NCI-H226 (cell line): ENCODE results near the gene TMEM63C.

Experiments
- DNase-seq: peaks from one replicate; pipeline ENCODE4 v3.0.0-alpha.2; 2015

Gene TMEM63C

GRCh38 chr14:77224212-77224611 lies 42.6 kb downstream of the TMEM63C start:
- no peak for DNase-seq

- no peak for DNase-seq
Measured at GRCh38 chr14:77225254-77225653, 43.7 kb downstream of the TMEM63C start.

GRCh38 chr14:77225892-77226557 lies 44.4 kb downstream of the TMEM63C start:
- no peak for DNase-seq

- DNase-seq: no peak
Measured at GRCh38 chr14:77228056-77228455, 46.5 kb downstream of the TMEM63C start.

- DNase-seq: no peak
Measured at GRCh38 chr14:77230914-77231313, 49.3 kb downstream of the TMEM63C start.

- DNase-seq: no peak
Measured at GRCh38 chr14:77231721-77232120, 50.1 kb downstream of the TMEM63C start.

GRCh38 chr14:77236814-77237213 lies 55.2 kb downstream of the TMEM63C start:
- DNase-seq: no peak

- no peak for DNase-seq
Measured at GRCh38 chr14:77238356-77238755, 56.8 kb downstream of the TMEM63C start.

GRCh38 chr14:77238996-77239395 lies 57.4 kb downstream of the TMEM63C start:
- no peak for DNase-seq

- no peak for DNase-seq
Measured at GRCh38 chr14:77239412-77239811, 57.8 kb downstream of the TMEM63C start.

GRCh38 chr14:77240336-77240915 lies 58.8 kb downstream of the TMEM63C start:
- no peak for DNase-seq

GRCh38 chr14:77241955-77242354 lies 60.4 kb downstream of the TMEM63C start:
- no peak for DNase-seq

- no peak for DNase-seq
Measured at GRCh38 chr14:77242752-77243151, 61.2 kb downstream of the TMEM63C start.

GRCh38 chr14:77243853-77244252 lies 62.3 kb downstream of the TMEM63C start:
- DNase-seq: no peak

GRCh38 chr14:77245820-77246219 lies 64.2 kb downstream of the TMEM63C start:
- DNase-seq: no peak

GRCh38 chr14:77246784-77247183 lies 65.2 kb downstream of the TMEM63C start:
- DNase-seq: no peak

GRCh38 chr14:77248666-77249065 lies 67.1 kb downstream of the TMEM63C start:
- no peak for DNase-seq

- DNase-seq: no peak
Measured at GRCh38 chr14:77249286-77249685, 67.7 kb downstream of the TMEM63C start.

- no peak for DNase-seq
Measured at GRCh38 chr14:77250927-77251326, 69.3 kb downstream of the TMEM63C start.

- no peak for DNase-seq
Measured at GRCh38 chr14:77251870-77252269, 70.3 kb downstream of the TMEM63C start.

GRCh38 chr14:77253333-77254190 lies 72.0 kb downstream of the TMEM63C start:
- no peak for DNase-seq

GRCh38 chr14:77256694-77257093 lies 75.1 kb downstream of the TMEM63C start:
- no peak for DNase-seq

GRCh38 chr14:77257700-77258099 lies 76.1 kb downstream of the TMEM63C start:
- no peak for DNase-seq

- DNase-seq: no peak
Measured at GRCh38 chr14:77258566-77258965, 77.0 kb downstream of the TMEM63C start.
